Activated CD4-positive, alpha-beta T cell treated with anti-CD3 and anti-CD28 coated beads for 36 hours (primary cell): ENCODE results near the gene MTG2. TPM values are rescaled to one million over a fixed set of nuclear protein-coding genes. Genes with fewer than 3 reads are reported as not detected.

ENCODE experiments used
- ATAC-seq: fragments of 200-7000 bp; cut with Tn5 transposase; one replicate; pipeline ENCODE4 v1.10.0; 2021; ENCODE audit warnings: mild to moderate bottlenecking, moderate library complexity
- CTCF ChIA-PET: fragments of 350-600 bp; sonication (Branson Sonifier 250); formaldehyde crosslinking; loops from one replicate; lab custom pipeline; 2021; ENCODE audit warnings: antibody characterized with exemption; lab: Charles Lee
- POLR2A ChIA-PET: fragments of 350-600 bp; sonication (Branson Sonifier 250); formaldehyde crosslinking; loops from one replicate; lab custom pipeline; 2021; ENCODE audit warnings: antibody characterized with exemption, inconsistent platforms; lab: Charles Lee
- DNase-seq: peaks from one replicate; pipeline ENCODE4 v3.0.0-alpha.2; 2020
- H3K27ac Mint-ChIP-seq: one replicate; pipeline ENCODE4 v1.8.0; 2021; ENCODE audit warnings: mixed read lengths
- H3K27me3 Mint-ChIP-seq: one replicate; pipeline ENCODE4 v1.8.0; 2021; ENCODE audit warnings: mixed read lengths
- H3K36me3 Mint-ChIP-seq: one replicate; pipeline ENCODE4 v1.8.0; 2021; ENCODE audit warnings: low read depth, mixed read lengths
- H3K4me1 Mint-ChIP-seq: one replicate; pipeline ENCODE4 v1.8.0; 2021; ENCODE audit warnings: mixed read lengths
- H3K4me3 Mint-ChIP-seq: one replicate; pipeline ENCODE4 v1.8.0; 2021; ENCODE audit warnings: mild to moderate bottlenecking, moderate library complexity, mixed read lengths
- H3K9me3 Mint-ChIP-seq: one replicate; pipeline ENCODE4 v1.8.0; 2021; ENCODE audit warnings: low read depth, mixed read lengths
- intact Hi-C, 2 experiments: fragments of 100-400 bp; cut with DNase I in 1 of 2; cut with micrococcal nuclease in 1 of 2; formaldehyde crosslinking; loops; one replicate each; pipeline versions ENCODE4 v1.14.2 to v1.15.1; 2022 to 2024; cut with DNase I, micrococcal nuclease
- total RNA-seq, 2 experiments: library from RNA; stranded (reverse); gene quantifications; one replicate each; pipeline ENCODE4 v1.2.3, GENCODE V29; 2021

Gene MTG2, protein sequence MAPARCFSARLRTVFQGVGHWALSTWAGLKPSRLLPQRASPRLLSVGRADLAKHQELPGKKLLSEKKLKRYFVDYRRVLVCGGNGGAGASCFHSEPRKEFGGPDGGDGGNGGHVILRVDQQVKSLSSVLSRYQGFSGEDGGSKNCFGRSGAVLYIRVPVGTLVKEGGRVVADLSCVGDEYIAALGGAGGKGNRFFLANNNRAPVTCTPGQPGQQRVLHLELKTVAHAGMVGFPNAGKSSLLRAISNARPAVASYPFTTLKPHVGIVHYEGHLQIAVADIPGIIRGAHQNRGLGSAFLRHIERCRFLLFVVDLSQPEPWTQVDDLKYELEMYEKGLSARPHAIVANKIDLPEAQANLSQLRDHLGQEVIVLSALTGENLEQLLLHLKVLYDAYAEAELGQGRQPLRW
- 10 to 100 TPM; 38.0 to 44.9 TPM for total RNA-seq

DNA sequence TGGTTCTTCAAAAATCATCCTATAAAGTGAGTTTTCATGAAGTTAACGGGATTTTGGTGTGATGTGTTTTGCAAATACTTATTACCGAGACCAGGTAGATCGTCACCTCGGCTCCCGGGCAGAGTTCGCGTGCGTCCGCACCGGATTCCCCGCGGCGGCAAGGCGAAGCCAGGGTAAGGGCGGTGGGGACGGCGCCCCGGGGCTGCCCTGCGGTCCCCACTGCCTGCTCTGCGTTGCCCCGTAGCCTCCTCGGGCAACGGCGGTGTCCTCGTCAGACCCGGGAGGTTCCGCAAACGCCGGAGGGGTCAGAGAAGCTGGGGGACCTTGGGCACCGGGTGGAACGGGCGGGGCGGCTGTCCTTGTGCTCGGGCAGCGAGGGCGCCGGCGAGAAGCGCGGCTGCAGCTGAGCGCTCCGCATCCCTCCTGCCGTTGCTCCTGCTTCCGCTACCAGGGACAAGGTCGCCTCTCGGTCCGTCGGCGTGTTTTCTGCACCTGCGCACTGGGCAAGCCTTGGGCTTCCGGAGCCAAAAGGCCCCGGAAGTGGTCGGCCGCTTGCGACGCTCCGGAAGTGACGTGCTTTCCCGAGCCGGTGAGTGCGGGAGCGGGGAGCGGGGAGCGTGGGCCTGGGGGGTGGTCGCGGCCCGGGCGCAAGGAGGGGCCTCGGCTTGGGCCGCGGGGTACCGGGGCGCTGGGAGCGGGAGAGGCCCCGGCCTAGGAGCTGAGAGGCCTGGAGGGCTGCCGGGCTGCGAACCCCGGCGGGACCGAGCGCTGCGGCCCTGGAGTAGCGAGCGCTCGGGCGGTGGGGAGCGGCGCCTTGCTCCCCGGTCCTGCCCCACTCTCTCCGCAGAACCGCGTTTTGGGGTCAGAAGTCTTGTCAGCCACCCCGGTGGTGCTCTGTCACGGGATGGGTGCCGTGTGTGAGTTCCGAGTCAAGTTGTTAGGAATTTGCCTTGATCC, at the start of gene MTG2:
TSS of gene MTG2 (plus strand) at position 560 of the 957 bp plus-strand sequence. CDS start 10,393 bp downstream, outside the sequence.
- ChIA-PET POLR2A (interaction anchor here (0.6 to 1.2 kb wide), 2 partner anchors 116 to 128 kb away, joined by 4 read pairs; no protein-coding TSS in a partner anchor), CTCF (interaction anchor here (0.6 to 1.1 kb wide), 2 partner anchors 26 to 173 kb away, joined by 3 read pairs; no protein-coding TSS in a partner anchor)
- intact Hi-C loops = loop anchor here (1.0 to 5.0 kb wide), 8 partner anchors 39 to 610 kb away; partner anchors contain the start of genes OSBPL2 (in 2 of the 2), PSMA7 (in 2 of the 2), SS18L1 (in 2 of the 2) and ADRM1 (in 1 of the 2)
- H3K27me3 Mint-ChIP-seq = no peaks in the 10 kb centered on the region
- peaks cover 7% of the 10 kb centered on the region for H3K36me3 Mint-ChIP-seq
- peaks cover 38% of the 10 kb centered on the region for H3K4me1 Mint-ChIP-seq
- H3K27ac Mint-ChIP-seq = peak within 1 kb of the TSS; percentile 87
- H3K4me3 Mint-ChIP-seq = peak within 1 kb of the TSS; percentile 88
- ATAC-seq (peak; percentile 99), DNase-seq (peak; percentile 97)
- no peaks in the 10 kb centered on the region for H3K9me3 Mint-ChIP-seq

DNA sequence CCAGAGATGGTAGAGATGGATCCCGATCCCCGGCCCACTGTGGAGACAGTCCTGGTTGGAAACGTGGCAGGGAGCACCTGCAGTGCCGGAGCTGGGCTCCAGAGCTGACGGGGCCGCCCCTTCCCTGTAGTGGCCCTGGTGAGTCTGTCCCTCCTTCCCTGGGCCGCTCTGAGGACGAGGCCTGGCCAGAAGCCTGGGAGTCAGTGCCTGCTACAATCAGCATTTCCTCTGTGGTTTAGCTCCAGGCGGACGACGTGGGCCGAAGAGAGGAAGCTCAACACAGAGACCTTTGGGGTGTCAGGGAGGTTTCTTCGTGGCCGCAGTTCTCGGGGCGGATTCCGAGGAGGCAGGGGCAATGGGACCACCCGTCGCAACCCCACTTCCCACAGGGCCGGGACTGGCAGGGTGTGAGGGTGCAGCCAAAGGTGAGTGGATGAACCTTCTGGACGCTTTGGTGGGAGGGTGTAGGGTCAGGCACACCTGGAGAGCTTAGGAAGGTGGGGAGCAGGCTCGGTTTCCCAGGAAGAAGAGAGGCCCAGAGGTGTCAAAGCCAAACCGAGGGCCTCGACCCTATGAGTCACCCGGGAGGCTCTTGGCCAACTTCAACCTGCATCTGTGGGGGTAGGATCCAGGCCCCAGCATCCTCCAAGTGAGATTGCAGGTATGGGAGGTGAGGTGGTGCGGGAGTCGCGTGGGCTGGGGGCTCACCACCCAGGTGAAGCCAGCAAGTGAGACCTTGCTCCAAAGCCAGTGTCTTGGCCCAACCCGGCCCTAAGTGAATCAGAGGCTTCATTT, 49.6 kb upstream of the MTG2 start:
- H3K4me3 Mint-ChIP-seq = no peak overlapping the region
- ATAC-seq (no peak), DNase-seq (no peak)
- no peaks in the 10 kb centered on the region for H3K27me3 Mint-ChIP-seq
- peaks cover 64% of the 10 kb centered on the region for H3K36me3 Mint-ChIP-seq
- CTCF ChIA-PET = no interaction called here
- POLR2A ChIA-PET = no interaction called here
- H3K27ac Mint-ChIP-seq = no peak overlapping the region
- intact Hi-C loops = no loop called here
- H3K4me1 Mint-ChIP-seq = peaks cover 19% of the 10 kb centered on the region
- H3K9me3 Mint-ChIP-seq = no peaks in the 10 kb centered on the region

DNA sequence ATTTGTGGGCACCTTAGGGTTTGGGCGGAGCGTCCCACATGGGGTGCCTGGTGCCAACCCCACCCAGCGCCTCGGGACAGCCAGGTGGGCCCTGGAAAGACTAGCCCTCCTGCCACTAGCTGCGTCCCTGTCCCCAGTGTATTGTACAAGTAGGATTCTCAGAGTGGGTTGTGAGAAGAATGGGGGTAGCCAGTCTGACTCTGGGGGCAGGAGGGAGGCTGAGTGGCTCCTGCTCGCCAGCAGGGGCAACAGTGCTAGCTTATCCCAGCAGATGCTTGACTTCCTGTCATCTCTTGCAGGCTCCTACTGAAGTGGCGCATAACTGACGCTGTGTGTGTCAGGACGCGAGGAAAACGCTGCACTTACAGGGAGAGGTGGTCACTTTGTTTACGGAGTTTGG, 49.0 kb upstream of the MTG2 start:
- ATAC-seq (peak; percentile 46), DNase-seq (no peak)
- Mint-ChIP-seq H3K4me1 (peaks cover 20% of the 10 kb centered on the region), H3K36me3 (peaks cover 64% of the 10 kb centered on the region), H3K4me3 (no peak overlapping the region), H3K27me3 (no peaks in the 10 kb centered on the region), H3K27ac (peak overlapping the region; percentile 78), H3K9me3 (no peaks in the 10 kb centered on the region)
- ChIA-PET POLR2A (no interaction called here), CTCF (interaction anchor here (0.6 kb wide), 1 partner anchor 107 kb away, joined by 3 read pairs; no protein-coding TSS in a partner anchor)
- intact Hi-C loops = no loop called here

DNA sequence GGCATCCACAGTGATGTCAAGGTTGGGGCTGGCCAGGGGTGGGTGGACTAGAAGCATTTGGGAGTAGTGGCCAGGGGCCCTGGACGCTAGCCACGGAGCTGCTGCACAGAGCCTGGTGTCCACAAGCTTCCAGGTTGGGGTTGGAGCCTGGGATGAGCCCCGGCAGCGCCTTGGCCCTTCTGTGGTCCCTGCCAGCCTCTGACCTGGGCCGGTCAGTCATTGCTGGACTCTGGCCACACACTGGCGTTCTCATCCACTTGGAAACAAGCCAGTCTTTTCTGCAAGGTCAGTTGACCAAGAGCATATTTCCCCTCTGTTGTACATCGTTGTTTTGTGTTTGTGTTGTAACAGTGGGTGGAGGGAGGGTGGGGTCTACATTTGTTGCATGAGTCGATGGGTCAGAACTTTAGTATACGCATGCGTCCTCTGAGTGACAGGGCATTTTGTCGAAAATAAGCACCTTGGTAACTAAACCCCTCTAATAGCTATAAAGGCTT, 48.0 kb upstream of the MTG2 start:
- CTCF ChIA-PET = interaction anchor here (1.6 to 2.0 kb wide), 4 partner anchors 10 to 124 kb away, joined by 5 to 15 read pairs (median 10); no protein-coding TSS in a partner anchor
- no peaks in the 10 kb centered on the region for H3K27me3 Mint-ChIP-seq
- POLR2A ChIA-PET = no interaction called here
- intact Hi-C loops = loop anchor here in 1 of 2 experiments (5.0 kb wide), 1 partner anchor 107 kb away; no protein-coding TSS in a partner anchor
- peaks cover 68% of the 10 kb centered on the region for H3K36me3 Mint-ChIP-seq
- H3K9me3 Mint-ChIP-seq = no peaks in the 10 kb centered on the region
- H3K27ac Mint-ChIP-seq = no peak overlapping the region
- peaks cover 27% of the 10 kb centered on the region for H3K4me1 Mint-ChIP-seq
- ATAC-seq = no peak
- no peak overlapping the region for H3K4me3 Mint-ChIP-seq
- no peak for DNase-seq

DNA sequence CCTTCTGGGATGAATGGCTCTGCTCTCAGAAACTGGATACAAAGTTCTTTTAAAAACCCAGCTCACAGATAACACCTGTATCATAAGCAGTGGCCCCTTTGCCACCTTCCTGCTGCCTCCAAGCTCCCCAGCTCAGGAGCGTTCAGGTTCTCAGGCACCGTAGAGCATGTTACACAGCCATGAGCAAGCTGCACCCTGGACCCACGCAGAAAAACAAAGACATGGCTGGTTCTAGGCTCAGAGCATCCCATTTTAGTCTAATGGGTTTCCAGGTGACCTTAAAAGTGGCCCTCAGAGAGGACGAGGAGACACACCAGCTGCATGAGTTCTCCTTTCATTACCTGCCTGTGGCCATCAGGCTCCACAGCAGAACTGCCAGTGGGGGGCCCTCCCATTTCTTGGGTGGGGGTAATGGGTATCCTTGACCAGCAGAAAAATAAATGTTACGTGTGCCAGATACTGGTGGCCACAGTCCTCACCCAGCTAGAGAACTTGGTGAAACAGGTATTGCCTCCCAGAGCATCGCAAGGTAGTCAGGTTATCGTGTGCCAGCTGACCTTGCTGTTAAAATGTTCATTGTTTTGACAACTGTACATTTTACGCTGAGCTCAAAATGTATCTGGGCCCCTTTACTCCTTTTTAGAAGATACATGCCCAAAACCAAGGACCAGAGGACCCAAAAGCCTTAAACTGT, 47.1 kb upstream of the MTG2 start:
- CTCF ChIA-PET = interaction anchor here (0.6 to 2.0 kb wide), 14 partner anchors 9 to 840 kb away, joined by 3 to 15 read pairs (median 4); no protein-coding TSS in a partner anchor

DNA sequence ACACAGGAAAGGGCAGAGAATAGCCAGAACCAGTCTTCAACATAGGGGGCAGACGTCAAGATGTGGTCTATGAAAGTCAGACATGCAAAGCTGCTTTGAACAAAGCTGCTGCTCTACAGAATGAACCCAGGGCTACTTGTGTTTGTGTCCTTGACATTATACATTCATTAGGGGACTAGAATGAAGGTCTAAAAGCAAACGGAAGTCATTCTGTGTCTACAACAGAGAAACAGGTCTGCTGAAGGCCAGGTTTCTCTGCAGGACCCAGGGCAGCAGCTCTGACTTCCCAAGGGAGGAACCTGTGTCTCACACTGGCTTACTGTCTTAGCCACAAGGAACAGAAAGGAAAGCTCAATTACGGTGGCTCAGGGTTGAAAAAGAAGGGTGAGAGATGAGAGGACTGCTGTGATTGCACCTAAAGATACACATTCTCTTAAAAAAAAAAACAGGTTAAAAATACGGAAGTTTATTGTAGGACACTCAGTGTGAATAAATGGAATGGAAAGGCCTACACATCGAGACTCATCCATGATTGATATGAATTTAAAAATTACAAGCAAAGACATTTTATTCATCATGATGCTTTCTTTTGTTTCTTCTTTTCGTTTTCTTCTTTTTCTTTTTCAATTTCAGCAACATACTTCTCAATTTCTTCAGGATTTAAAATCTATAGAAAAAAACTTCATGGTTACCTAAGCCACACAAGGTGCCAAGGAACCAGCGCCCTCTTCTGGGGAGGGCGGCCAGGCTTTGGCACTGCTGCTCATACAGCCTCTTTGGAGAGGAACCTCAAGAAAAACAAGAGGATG, 46.3 kb upstream of the MTG2 start:
- ATAC-seq = peak; percentile 51
- Mint-ChIP-seq H3K36me3 (peaks cover 69% of the 10 kb centered on the region), H3K27ac (peak overlapping the region; percentile 75), H3K4me3 (no peak overlapping the region), H3K4me1 (peaks cover 41% of the 10 kb centered on the region), H3K9me3 (no peaks in the 10 kb centered on the region), H3K27me3 (no peaks in the 10 kb centered on the region)
- intact Hi-C loops = loop anchor here (1.0 to 5.0 kb wide), 4 partner anchors 70 to 126 kb away; no protein-coding TSS in a partner anchor
- ChIA-PET CTCF (interaction anchor here (0.7 to 2.0 kb wide), 13 partner anchors 8 to 751 kb away, joined by 3 to 15 read pairs (median 4); no protein-coding TSS in a partner anchor), POLR2A (no interaction called here)
- DNase-seq = peak; percentile 83

More for the DNA sequence above, 47.1 kb upstream of the MTG2 start:
- H3K27ac Mint-ChIP-seq = no peak overlapping the region
- peaks cover 34% of the 10 kb centered on the region for H3K4me1 Mint-ChIP-seq
- H3K36me3 Mint-ChIP-seq = peaks cover 69% of the 10 kb centered on the region
- ATAC-seq (no peak), DNase-seq (no peak)
- intact Hi-C loops = loop anchor here in 1 of 2 experiments (2.0 to 5.0 kb wide), 2 partner anchors 69 to 108 kb away; no protein-coding TSS in a partner anchor
- H3K9me3 Mint-ChIP-seq = no peaks in the 10 kb centered on the region
- POLR2A ChIA-PET = no interaction called here
- no peak overlapping the region for H3K4me3 Mint-ChIP-seq
- no peaks in the 10 kb centered on the region for H3K27me3 Mint-ChIP-seq

DNA sequence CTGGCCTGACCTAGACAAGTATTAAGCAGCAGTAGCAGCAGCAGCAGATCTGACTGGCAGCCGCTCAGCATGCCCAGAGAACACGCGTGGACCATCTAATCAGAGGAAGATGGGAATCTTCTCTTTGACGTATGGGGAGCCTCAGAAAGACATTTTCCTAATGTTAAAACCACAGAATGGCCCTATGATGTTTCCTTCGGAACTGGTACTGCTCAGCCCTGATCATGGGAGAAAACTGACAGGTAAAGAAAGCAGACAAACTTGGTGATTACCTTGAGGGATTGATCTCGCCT, 45.8 kb upstream of the MTG2 start:
- no peaks in the 10 kb centered on the region for H3K27me3 Mint-ChIP-seq
- H3K4me1 Mint-ChIP-seq = peaks cover 45% of the 10 kb centered on the region
- H3K36me3 Mint-ChIP-seq = peaks cover 71% of the 10 kb centered on the region
- no peaks in the 10 kb centered on the region for H3K9me3 Mint-ChIP-seq
- POLR2A ChIA-PET = no interaction called here
- intact Hi-C loops = loop anchor here (1.0 to 5.0 kb wide), 4 partner anchors 70 to 127 kb away; no protein-coding TSS in a partner anchor
- H3K4me3 Mint-ChIP-seq = no peak overlapping the region
- DNase-seq = no peak
- H3K27ac Mint-ChIP-seq = peak overlapping the region; percentile 75
- no peak for ATAC-seq
- CTCF ChIA-PET = interaction anchor here (0.6 to 2.0 kb wide), 8 partner anchors 8 to 1402 kb away, joined by 3 to 15 read pairs (median 5); no protein-coding TSS in a partner anchor

DNA sequence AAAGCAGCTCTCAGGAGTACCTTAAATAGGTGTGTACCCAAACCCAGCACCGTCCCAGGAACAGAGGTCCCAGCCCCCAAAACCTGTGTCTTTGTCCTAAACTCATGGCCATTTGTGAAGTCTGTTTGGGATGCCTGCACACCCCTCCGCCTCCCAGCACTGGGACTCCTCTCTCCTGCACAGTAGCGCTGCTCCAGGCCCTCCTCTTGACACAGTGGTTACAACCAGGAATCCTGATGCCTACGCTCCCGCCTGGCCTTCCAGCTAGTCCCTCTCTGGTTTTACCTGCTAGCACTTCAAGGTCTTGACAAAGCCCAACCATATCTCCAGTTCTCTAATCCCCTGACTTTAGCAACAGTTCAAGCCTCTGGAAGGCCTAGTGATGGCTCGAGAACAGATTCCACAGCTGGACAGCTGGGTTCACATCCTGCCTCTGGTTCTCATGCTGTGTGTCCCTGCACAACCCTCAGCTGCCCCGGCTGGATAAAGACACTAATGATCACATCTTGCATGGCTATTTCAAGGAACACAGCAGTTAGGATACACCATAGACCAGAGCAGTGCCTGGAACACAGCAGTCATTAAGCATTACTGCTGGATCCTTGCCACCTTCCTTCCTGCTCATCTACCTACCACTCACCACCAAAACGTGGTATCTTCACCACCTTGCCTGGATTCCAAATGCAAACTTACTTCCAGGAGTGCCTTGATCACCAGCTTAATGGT, 45.2 kb upstream of the MTG2 start:
- CTCF ChIA-PET = interaction anchor here (0.6 to 1.7 kb wide), 9 partner anchors 8 to 1401 kb away, joined by 3 to 8 read pairs (median 5); partner anchors contain the start of gene LSM14B
- H3K36me3 Mint-ChIP-seq = peaks cover 70% of the 10 kb centered on the region
- POLR2A ChIA-PET = interaction anchor here (0.6 to 0.8 kb wide), 2 partner anchors 13 to 124 kb away, joined by 3 to 14 read pairs; no protein-coding TSS in a partner anchor

More for the DNA sequence above, 45.2 kb upstream of the MTG2 start:
- Mint-ChIP-seq H3K9me3 (no peaks in the 10 kb centered on the region), H3K4me1 (peaks cover 42% of the 10 kb centered on the region), H3K27ac (peak overlapping the region; percentile 44), H3K4me3 (no peak overlapping the region), H3K27me3 (no peaks in the 10 kb centered on the region)
- no peak for DNase-seq
- intact Hi-C loops = loop anchor here (1.0 to 5.0 kb wide), 4 partner anchors 71 to 127 kb away; no protein-coding TSS in a partner anchor
- no peak for ATAC-seq
